ENCODE measurements around the gene DOCK10.
A peak's percentile ranks its signal among the peaks of the same experiment; 100 is the strongest.

DOCK10 gene

GRCh38 chr2:225076125-225076524 lies 33.9 kb upstream of the DOCK10 start:
- DNase-seq (ENCODE audit: extremely low read depth, low read depth) = peak; percentile 52
- no peak overlapping the region for H3K4me3 ChIP-seq (replicated peaks; ENCODE audit: low read depth, low read length)
- no peak for TF ChIP-seq CTCF (IDR thresholded peaks at IDR 0.05; ENCODE audit: low read depth, low read length, missing control alignments)

GRCh38 chr2:225074919-225075681 lies 32.8 kb upstream of the DOCK10 start:
- DNase-seq (ENCODE audit: extremely low read depth, low read depth) = no peak
- H3K4me3 ChIP-seq (replicated peaks; ENCODE audit: low read depth, low read length) = no peak overlapping the region
- no peak for TF ChIP-seq CTCF (IDR thresholded peaks at IDR 0.05; ENCODE audit: low read depth, low read length, missing control alignments)

- TF ChIP-seq CTCF (IDR thresholded peaks at IDR 0.05; ENCODE audit: low read depth, low read length, missing control alignments) = no peak
- H3K4me3 ChIP-seq (replicated peaks; ENCODE audit: low read depth, low read length) = no peak overlapping the region
- DNase-seq (ENCODE audit: extremely low read depth, low read depth) = no peak
Observed at GRCh38 chr2:225074366-225074765, 32.1 kb upstream of the DOCK10 start.

- no peak overlapping the region for H3K4me3 ChIP-seq (replicated peaks; ENCODE audit: low read depth, low read length)
- no peak for DNase-seq (ENCODE audit: extremely low read depth, low read depth)
- no peak for TF ChIP-seq CTCF (IDR thresholded peaks at IDR 0.05; ENCODE audit: low read depth, low read length, missing control alignments)
Observed at GRCh38 chr2:225073198-225073597, 30.9 kb upstream of the DOCK10 start.

- H3K4me3 ChIP-seq (replicated peaks; ENCODE audit: low read depth, low read length) = no peak overlapping the region
- TF ChIP-seq CTCF (IDR thresholded peaks at IDR 0.05; ENCODE audit: low read depth, low read length, missing control alignments) = no peak
- DNase-seq (ENCODE audit: extremely low read depth, low read depth) = no peak
Observed at GRCh38 chr2:225072444-225072843, 30.2 kb upstream of the DOCK10 start.

GRCh38 chr2:225070811-225071210 lies 28.5 kb upstream of the DOCK10 start:
- no peak for DNase-seq (ENCODE audit: extremely low read depth, low read depth)
- TF ChIP-seq CTCF (IDR thresholded peaks at IDR 0.05; ENCODE audit: low read depth, low read length, missing control alignments) = no peak
- no peak overlapping the region for H3K4me3 ChIP-seq (replicated peaks; ENCODE audit: low read depth, low read length)

- TF ChIP-seq CTCF (IDR thresholded peaks at IDR 0.05; ENCODE audit: low read depth, low read length, missing control alignments) = no peak
- no peak overlapping the region for H3K4me3 ChIP-seq (replicated peaks; ENCODE audit: low read depth, low read length)
- no peak for DNase-seq (ENCODE audit: extremely low read depth, low read depth)
Observed at GRCh38 chr2:225069966-225070365, 27.7 kb upstream of the DOCK10 start.
